H9 (cell line): ENCODE data around the gene RETREG3. TPM values are rescaled to one million over a fixed set of nuclear protein-coding genes. Genes with fewer than 3 reads are reported as not detected.

Experiments used
- DNase-seq: peaks from one replicate; pipeline ENCODE4 v3.0.0-alpha.2; 2017
- H2AFZ ChIP-seq: one replicate; pipeline ENCODE4 v1.6.1; 2013; ENCODE audit warnings: mild to moderate bottlenecking, low read length, control low read depth, moderate library complexity
- H2AK5ac ChIP-seq: 2 replicates; pipeline ENCODE4 v1.6.1; 2013; ENCODE audit warnings: low read length, control low read depth, mixed read lengths; ENCODE audit not compliant: insufficient read length
- H2BK120ac ChIP-seq: one replicate; pipeline ENCODE4 v1.6.1; 2013; ENCODE audit warnings: low read depth, mild to moderate bottlenecking, low read length, control low read depth, inconsistent platforms; ENCODE audit not compliant: poor library complexity, severe bottlenecking
- H2BK12ac ChIP-seq: 2 replicates; pipeline ENCODE4 v1.6.1; 2013; ENCODE audit warnings: low read length, control low read depth, mixed read lengths, low read depth; ENCODE audit not compliant: insufficient read length
- H2BK15ac ChIP-seq: 2 replicates; pipeline ENCODE4 v1.6.1; 2013; ENCODE audit warnings: low read depth, low read length, control low read depth
- H2BK20ac ChIP-seq: one replicate; pipeline ENCODE4 v1.6.1; 2013; ENCODE audit warnings: low read depth, mild to moderate bottlenecking, low read length, control low read depth, inconsistent platforms; ENCODE audit not compliant: poor library complexity, severe bottlenecking
- H2BK5ac ChIP-seq: 2 replicates; pipeline ENCODE4 v1.6.1; 2013; ENCODE audit warnings: low read length, control low read depth, mixed read lengths; ENCODE audit not compliant: insufficient read length
- H3K14ac ChIP-seq: 2 replicates; pipeline ENCODE4 v1.6.1; 2013; ENCODE audit warnings: low read length, control low read depth; ENCODE audit not compliant: insufficient read depth
- H3K18ac ChIP-seq: 2 replicates; pipeline ENCODE4 v1.6.1; 2013; ENCODE audit warnings: low read depth, mild to moderate bottlenecking, mixed read lengths, low read length, control low read depth; ENCODE audit not compliant: insufficient read length
- H3K23ac ChIP-seq: 2 replicates; pipeline ENCODE4 v1.6.1; 2013; ENCODE audit warnings: low read length, control low read depth, mixed read lengths, low read depth; ENCODE audit not compliant: insufficient read length
- H3K23me2 ChIP-seq: 2 replicates; pipeline ENCODE4 v1.6.1; 2013; ENCODE audit warnings: low read depth, mild to moderate bottlenecking, mixed read lengths, low read length, control low read depth; ENCODE audit not compliant: insufficient read length, poor library complexity, severe bottlenecking
- H3K27ac ChIP-seq: 2 replicates; pipeline ENCODE4 v1.5.1; 2013; ENCODE audit warnings: low read length, control low read depth, mixed read lengths, low read depth; ENCODE audit not compliant: insufficient read length
- H3K27me3 ChIP-seq: 2 replicates; pipeline ENCODE4 v1.6.1; 2013; ENCODE audit warnings: low read length, control low read depth, inconsistent platforms; ENCODE audit not compliant: insufficient read depth
- H3K4ac ChIP-seq: 2 replicates; pipeline ENCODE4 v1.6.1; 2013; ENCODE audit warnings: low read depth, mild to moderate bottlenecking, control low read depth, inconsistent platforms, low read length, moderate library complexity
- H3K4me1 ChIP-seq: 2 replicates; pipeline ENCODE4 v1.6.1; 2013; ENCODE audit warnings: low read length, control low read depth, inconsistent platforms; ENCODE audit not compliant: insufficient read depth
- H3K4me2 ChIP-seq: 2 replicates; pipeline ENCODE4 v1.6.1; 2013; ENCODE audit warnings: low read length, control low read depth, mixed read lengths; ENCODE audit not compliant: insufficient read length, insufficient read depth
- H3K56ac ChIP-seq: 2 replicates; pipeline ENCODE4 v1.6.1; 2013; ENCODE audit warnings: low read depth, mild to moderate bottlenecking, mixed read lengths, low read length, control low read depth; ENCODE audit not compliant: insufficient read length
- H3K79me1 ChIP-seq: 2 replicates; pipeline ENCODE4 v1.6.1; 2013; ENCODE audit warnings: low read depth, mild to moderate bottlenecking, moderate library complexity, low read length, control low read depth, inconsistent platforms; ENCODE audit not compliant: insufficient read depth, poor library complexity, severe bottlenecking
- H3K79me2 ChIP-seq: 2 replicates; pipeline ENCODE4 v1.6.1; 2013; ENCODE audit warnings: low read length, control low read depth, inconsistent platforms; ENCODE audit not compliant: insufficient read depth
- H3K9ac ChIP-seq: 2 replicates; pipeline ENCODE4 v1.6.1; 2013; ENCODE audit warnings: low read length, control low read depth, mixed read lengths; ENCODE audit not compliant: insufficient read length; ENCODE audit errors: extremely low read depth
- H3K9me3 ChIP-seq: one replicate; pipeline ENCODE4 v1.6.1; 2013; ENCODE audit warnings: low read depth, low read length, inconsistent platforms; ENCODE audit not compliant: control insufficient read depth
- H3T11ph ChIP-seq: one replicate; pipeline ENCODE4 v1.6.1; 2013; ENCODE audit warnings: mild to moderate bottlenecking, low read length, control low read depth, inconsistent platforms
- H4K20me1 ChIP-seq: one replicate; pipeline ENCODE4 v1.6.1; 2013; ENCODE audit not compliant: control insufficient read depth, insufficient read length, insufficient read depth
- H4K5ac ChIP-seq: 2 replicates; pipeline ENCODE4 v1.6.1; 2013; ENCODE audit warnings: low read depth, mild to moderate bottlenecking, mixed read lengths, low read length, control low read depth; ENCODE audit not compliant: insufficient read length
- H4K8ac ChIP-seq: replicated peaks from 2 replicates; pipeline ENCODE4 v1.6.1; 2013; ENCODE audit warnings: low read length, control low read depth, mixed read lengths, low read depth; ENCODE audit not compliant: insufficient read length
- H4K91ac ChIP-seq: 2 replicates; pipeline ENCODE4 v1.6.1; 2013; ENCODE audit warnings: low read depth, mild to moderate bottlenecking, moderate library complexity, mixed read lengths, low read length, control low read depth; ENCODE audit not compliant: insufficient read length
- H3K27ac Mint-ChIP-seq, 3 experiments: 2 replicates in 2 of 3; 3 replicates in 1 of 3; pipeline ENCODE4 v1.8.0; 2020 to 2021; ENCODE audit warnings: mixed read lengths in 3 of 3, mild to moderate bottlenecking in 1 of 3, moderate library complexity in 1 of 3
- H3K27me3 Mint-ChIP-seq: 2 replicates; pipeline ENCODE4 v1.8.0; 2021; ENCODE audit warnings: low read depth, mild to moderate bottlenecking, moderate library complexity, mixed read lengths
- H3K36me3 Mint-ChIP-seq, 3 experiments: 2 replicates in 2 of 3; 3 replicates in 1 of 3; pipeline ENCODE4 v1.8.0; 2020 to 2021; ENCODE audit warnings: low read depth in 3 of 3, mixed read lengths in 3 of 3; ENCODE audit not compliant: insufficient read depth in 1 of 3
- H3K4me1 Mint-ChIP-seq, 2 experiments: 2 replicates each; pipeline ENCODE4 v1.8.0; 2020; ENCODE audit warnings: mixed read lengths in 2 of 2
- H3K4me3 Mint-ChIP-seq, 2 experiments: 2 replicates in 1 of 2; 3 replicates in 1 of 2; pipeline ENCODE4 v1.8.0; 2020 to 2021; ENCODE audit warnings: mild to moderate bottlenecking in 2 of 2, mixed read lengths in 2 of 2, moderate library complexity in 1 of 2
- H3K9me3 Mint-ChIP-seq, 2 experiments: 2 replicates in 1 of 2; 3 replicates in 1 of 2; pipeline ENCODE4 v1.8.0; 2020; ENCODE audit warnings: mild to moderate bottlenecking in 2 of 2, mixed read lengths in 2 of 2, moderate library complexity in 1 of 2
- WGBS: extraction: QIAGEN DNeasy Blood & Tissue Kit; methylation state at CpG from one replicate; pipeline ENCODE4 v1.1.7; 2013; ENCODE audit warnings: missing lambda C conversion rate, low lambda C conversion rate, mixed read lengths; ENCODE audit not compliant: insufficient read length; ENCODE audit errors: extremely low coverage; 5-methylcytosine and 5-hydroxymethylcytosine counted together
- total RNA-seq: library from RNA; stranded (reverse); gene quantifications from 2 replicates; pipeline ENCODE4 v1.2.1, GENCODE V29; 2021
- TF ChIP-seq, protein P1 (sequence below): fragments of 200-600 bp; sonication (generic); conservative IDR thresholded peaks from 3 replicates; pipeline ENCODE4 v1.8.0; 2021; ENCODE audit warnings: antibody characterized with exemption, mild to moderate bottlenecking

RETREG3 gene
- total RNA-seq, 1 experiment from 2014 or later = 47.3 TPM

DNA sequence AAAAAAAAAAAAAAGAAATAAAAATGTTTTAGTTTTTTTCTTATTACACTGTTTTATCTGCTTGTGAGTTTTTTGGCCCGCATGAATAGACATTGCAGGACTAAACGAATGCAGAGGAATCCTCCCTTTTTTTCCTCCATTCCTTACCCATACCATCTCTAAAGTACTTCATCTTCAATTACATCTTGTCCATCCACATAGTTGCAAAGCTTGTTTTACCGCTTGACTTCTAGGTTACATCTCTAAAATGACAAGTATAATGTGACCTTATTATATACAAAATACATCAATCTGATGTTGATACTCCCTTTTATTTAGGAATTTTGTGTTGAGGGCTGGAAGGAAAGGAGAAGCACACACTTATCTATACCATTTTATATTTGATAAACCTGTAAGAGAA is 12.8 kb downstream of the RETREG3 start:
- H2BK20ac ChIP-seq = no peak overlapping the region
- no peak overlapping the region for H3K27ac ChIP-seq
- no peak overlapping the region for H2AK5ac ChIP-seq
- WGBS = no CpG with 5 or more reads among the region's 3 CpGs
- Mint-ChIP-seq H3K36me3 (peaks cover 2 to 10% (median 3%) of the 10 kb centered on the region in 3 experiments; a peak in 4 of 7 replicates), H3K27me3 (no peaks in the 10 kb centered on the region), H3K27ac (no peak overlapping the region; a peak in 1 of 7 replicates), H3K4me1 (no peaks in the 10 kb centered on the region), H3K9me3 (no peaks in the 10 kb centered on the region), H3K4me3 (no peak overlapping the region)
- H3T11ph ChIP-seq = no peak overlapping the region
- peaks cover 3% of the 10 kb centered on the region for H3K79me1 ChIP-seq
- no peak overlapping the region for H2BK12ac ChIP-seq
- no peaks in the 10 kb centered on the region for H3K4me1 ChIP-seq
- no peak overlapping the region for H3K4ac ChIP-seq
- no peak overlapping the region for H4K5ac ChIP-seq
- no peak overlapping the region for H2BK15ac ChIP-seq
- TF ChIP-seq, protein P1, sequence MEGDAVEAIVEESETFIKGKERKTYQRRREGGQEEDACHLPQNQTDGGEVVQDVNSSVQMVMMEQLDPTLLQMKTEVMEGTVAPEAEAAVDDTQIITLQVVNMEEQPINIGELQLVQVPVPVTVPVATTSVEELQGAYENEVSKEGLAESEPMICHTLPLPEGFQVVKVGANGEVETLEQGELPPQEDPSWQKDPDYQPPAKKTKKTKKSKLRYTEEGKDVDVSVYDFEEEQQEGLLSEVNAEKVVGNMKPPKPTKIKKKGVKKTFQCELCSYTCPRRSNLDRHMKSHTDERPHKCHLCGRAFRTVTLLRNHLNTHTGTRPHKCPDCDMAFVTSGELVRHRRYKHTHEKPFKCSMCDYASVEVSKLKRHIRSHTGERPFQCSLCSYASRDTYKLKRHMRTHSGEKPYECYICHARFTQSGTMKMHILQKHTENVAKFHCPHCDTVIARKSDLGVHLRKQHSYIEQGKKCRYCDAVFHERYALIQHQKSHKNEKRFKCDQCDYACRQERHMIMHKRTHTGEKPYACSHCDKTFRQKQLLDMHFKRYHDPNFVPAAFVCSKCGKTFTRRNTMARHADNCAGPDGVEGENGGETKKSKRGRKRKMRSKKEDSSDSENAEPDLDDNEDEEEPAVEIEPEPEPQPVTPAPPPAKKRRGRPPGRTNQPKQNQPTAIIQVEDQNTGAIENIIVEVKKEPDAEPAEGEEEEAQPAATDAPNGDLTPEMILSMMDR = no peak
- H3K79me2 ChIP-seq = no peaks in the 10 kb centered on the region; the same call in 1 of the 2 replicates
- no peaks in the 10 kb centered on the region for H3K23me2 ChIP-seq
- no peak overlapping the region for H4K8ac ChIP-seq
- no peak overlapping the region for H3K9ac ChIP-seq
- no peaks in the 10 kb centered on the region for H3K27me3 ChIP-seq
- H2BK5ac ChIP-seq = no peak overlapping the region
- no peak overlapping the region for H2BK120ac ChIP-seq
- no peak for DNase-seq
- H4K91ac ChIP-seq = no peak overlapping the region
- no peak overlapping the region for H3K18ac ChIP-seq
- H3K56ac ChIP-seq = no peak overlapping the region
- H3K9me3 ChIP-seq = no peaks in the 10 kb centered on the region
- no peak overlapping the region for H3K4me2 ChIP-seq
- H3K14ac ChIP-seq = no peak overlapping the region
- H4K20me1 ChIP-seq = no peaks in the 10 kb centered on the region
- no peak overlapping the region for H2AFZ ChIP-seq
- no peak overlapping the region for H3K23ac ChIP-seq
